Transverse colon (tissue), 4 donors: ENCODE results near the gene AMFR. TPM values are rescaled to one million over a fixed set of nuclear protein-coding genes. Genes with fewer than 3 reads are reported as not detected.
"Not testable (repeated sequence)": the region's sequence is repeated elsewhere in the genome, so short reads cannot be mapped to it uniquely, and the experiment has no call there.

Experiments
- DNase-seq: peaks from one replicate; pipeline ENCODE4 v3.0.0-alpha.2; 2019
- H3K27ac ChIP-seq, 4 donors: fragments of 200-600 bp; sonication (generic); 2 replicates each; pipeline ENCODE4 v1.5.1; 2016 to 2018; ENCODE audit warnings: inconsistent platforms in 4 of 4
- H3K27me3 ChIP-seq: fragments of 200-600 bp; sonication (generic); 2 replicates; pipeline ENCODE4 v1.5.1; 2017; ENCODE audit warnings: inconsistent platforms
- H3K36me3 ChIP-seq, 4 donors: fragments of 200-600 bp; sonication (generic); 2 replicates each; pipeline ENCODE4 v1.5.1; 2017 to 2019; ENCODE audit warnings: inconsistent platforms in 4 of 4
- H3K4me1 ChIP-seq, 4 donors: fragments of 200-600 bp; sonication (generic); 2 replicates each; pipeline ENCODE4 v1.5.1; 2017 to 2020; ENCODE audit warnings: inconsistent platforms in 4 of 4
- H3K4me3 ChIP-seq, 4 donors: fragments of 200-600 bp; sonication (generic); 1 replicate in 1 of 4; 2 replicates in 3 of 4; pipeline versions ENCODE4 v1.5.1 to v1.6.1; 2017 to 2019; ENCODE audit warnings: inconsistent platforms in 4 of 4
- H3K9me3 ChIP-seq, 2 donors: fragments of 200-600 bp; sonication (generic); 2 replicates each; pipeline ENCODE4 v1.5.1; 2017 to 2019; ENCODE audit warnings: inconsistent platforms in 2 of 2
- CTCF ChIP-seq, 5 experiments: fragments of 200-600 bp in 3 of 5; fragments of 450-650 bp in 2 of 5; sonication (generic) in 3 of 5; IDR thresholded peaks; 1 replicate in 2 of 5; 2 replicates in 3 of 5; pipeline ENCODE4 v1.5.1; 2016 to 2017; ENCODE audit warnings: antibody characterized with exemption in 5 of 5, inconsistent platforms in 3 of 5, mild to moderate bottlenecking in 2 of 5, moderate library complexity in 1 of 5
- EP300 ChIP-seq: sonication (generic); formaldehyde crosslinking; IDR thresholded peaks from one replicate; pipeline ENCODE4 v1.6.1; 2017; ENCODE audit warnings: antibody characterized with exemption, low read depth
- POLR2A ChIP-seq: fragments of 450-650 bp; IDR thresholded peaks from one replicate; pipeline ENCODE4 v1.6.1; 2016; ENCODE audit warnings: antibody characterized with exemption, mild to moderate bottlenecking, moderate library complexity
- POLR2AphosphoS5 ChIP-seq, 3 donors: sonication (generic); formaldehyde crosslinking; IDR thresholded peaks; one replicate each; pipeline ENCODE4 v1.6.1; 2016; ENCODE audit warnings: antibody characterized with exemption in 3 of 3
- WGBS, 2 donors: methylation state at CpG; one replicate each; pipeline ENCODE4 v1.1.5; 2018; ENCODE audit warnings: low coverage in 1 of 2; 5-methylcytosine and 5-hydroxymethylcytosine counted together
- in situ Hi-C, 4 donors: fragments of 200-750 bp; cut with MboI; loops; one replicate each; pipeline versions ENCODE4 v1.15.0 to v1.15.1; 2017; ENCODE audit warnings: low sequenced_read_pairs in 3 of 4, low pct_ligation_motif_present in 1 of 4, low pct_unique_long_range_greater_than_20kb in 1 of 4
- intact Hi-C: fragments of 100-400 bp; cut with DNase I; formaldehyde crosslinking; loops from one replicate; pipeline ENCODE4 v1.15.1; 2023; ENCODE audit warnings: low total_unique reads
- total RNA-seq, 4 donors: library from RNA; depleted of rRNA; stranded (reverse); fragments of >200 nt; gene quantifications; one replicate each; pipeline ENCODE4 v1.1.0, GENCODE V29; 2016

AMFR gene
- total RNA-seq, 4 donors from 2014 or later = 60.7 to 156 (median 114) TPM

- Histone ChIP-seq H3K4me3 (no peak overlapping the region), H3K9me3 (no peaks in the 10 kb centered on the region), H3K4me1 (no peaks in the 10 kb centered on the region), H3K27ac (no peak overlapping the region), H3K27me3 (no peaks in the 10 kb centered on the region), H3K36me3 (peaks cover 0 to 47% (median 13%) of the 10 kb centered on the region in 4 donors)
- in situ Hi-C loops (no loop called here), intact Hi-C loops (no loop called here)
- 83 to 94% methylated on average over 1 to 2 of the region's 2 CpGs for WGBS, 2 donors
- TF ChIP-seq POLR2AphosphoS5 (IDR thresholded peaks at IDR 0.05) = no peak
- no peak for TF ChIP-seq EP300
- TF ChIP-seq CTCF (IDR thresholded peaks at IDR 0.05) = no peak
- no peak for TF ChIP-seq POLR2A
- DNase-seq = no peak
Observed at GRCh38 chr16:56399486-56399885, 25.9 kb downstream of the AMFR start.

- no peaks in the 10 kb centered on the region for H3K9me3 ChIP-seq
- no peak for DNase-seq
- in situ Hi-C loops = no loop called here
- H3K27ac ChIP-seq = no peak overlapping the region
- intact Hi-C loops = no loop called here
- H3K27me3 ChIP-seq = no peaks in the 10 kb centered on the region
- WGBS, 2 donors = 75 to 78% methylated on average over 2 of the region's 2 CpGs
- H3K4me1 ChIP-seq = no peaks in the 10 kb centered on the region
- no peak overlapping the region for H3K4me3 ChIP-seq
- peaks cover 0 to 43% (median 12%) of the 10 kb centered on the region in 4 donors for H3K36me3 ChIP-seq
- no peak for TF ChIP-seq POLR2A
- no peak for TF ChIP-seq CTCF (IDR thresholded peaks at IDR 0.05)
- TF ChIP-seq POLR2AphosphoS5 (IDR thresholded peaks at IDR 0.05) = no peak
- TF ChIP-seq EP300 = no peak
Observed at GRCh38 chr16:56399047-56399446, 26.3 kb downstream of the AMFR start.

- H3K4me1 ChIP-seq, H3K9me3 ChIP-seq, H3K27ac ChIP-seq, intact Hi-C loops, H3K4me3 ChIP-seq, in situ Hi-C loops, DNase-seq, H3K27me3 ChIP-seq: not testable (repeated sequence)
- WGBS, 2 donors = 86 to 100% methylated on average over 3 of the region's 3 CpGs
- H3K36me3 ChIP-seq = peaks cover 0 to 22% (median 5%) of the 10 kb centered on the region in 4 donors
Observed at GRCh38 chr16:56396724-56397123, 28.6 kb downstream of the AMFR start.

- TF ChIP-seq POLR2AphosphoS5 (IDR thresholded peaks at IDR 0.05) (no peak), EP300 (no peak), POLR2A (no peak), CTCF (IDR thresholded peaks at IDR 0.05) (no peak)
- whole genome bisulfite sequencing, 2 donors = 79 to 93% methylated on average over 3 of the region's 3 CpGs
- in situ Hi-C loops (no loop called here), intact Hi-C loops (no loop called here)
- H3K4me1 ChIP-seq = no peaks in the 10 kb centered on the region
- H3K27me3 ChIP-seq = no peaks in the 10 kb centered on the region
- H3K9me3 ChIP-seq = no peaks in the 10 kb centered on the region
- peaks cover 0 to 39% (median 15%) of the 10 kb centered on the region in 4 donors for H3K36me3 ChIP-seq
- no peak overlapping the region for H3K27ac ChIP-seq
- no peak for DNase-seq
- no peak overlapping the region for H3K4me3 ChIP-seq
Observed at GRCh38 chr16:56389554-56389953, 35.8 kb downstream of the AMFR start.

- Histone ChIP-seq H3K4me1 (no peaks in the 10 kb centered on the region), H3K9me3 (no peaks in the 10 kb centered on the region), H3K27me3 (no peaks in the 10 kb centered on the region), H3K4me3 (no peak overlapping the region), H3K27ac (no peak overlapping the region), H3K36me3 (peaks cover 0 to 53% (median 20%) of the 10 kb centered on the region in 4 donors)
- in situ Hi-C loops (no loop called here), intact Hi-C loops (no loop called here)
- TF ChIP-seq POLR2AphosphoS5 (IDR thresholded peaks at IDR 0.05) = no peak
- no peak for TF ChIP-seq POLR2A
- TF ChIP-seq CTCF (IDR thresholded peaks at IDR 0.05) = no peak
- TF ChIP-seq EP300 = no peak
- DNase-seq = no peak
Observed at GRCh38 chr16:56388209-56388608, 37.1 kb downstream of the AMFR start.
